DND-41 (cell line): ENCODE measurements around the gene STN1.

ENCODE experiments used
- ATAC-seq: fragments of 200-7000 bp; cut with Tn5 transposase; 3 replicates; pipeline ENCODE4 v1.9.1; 2021; ENCODE audit warnings: low read depth; ENCODE audit not compliant: insufficient read depth
- DNase-seq: peaks from one replicate; pipeline ENCODE4 v3.0.0-alpha.2; 2020
- H2AFZ ChIP-seq: 2 replicates; pipeline ENCODE4 v1.6.0; 2012; ENCODE audit warnings: low read depth, low read length
- H3K27ac ChIP-seq: 2 replicates; pipeline ENCODE4 v1.5.1; 2012; ENCODE audit warnings: low read length, inconsistent platforms
- H3K27me3 ChIP-seq: fragments of 200-600 bp; sonication (generic); 2 replicates; pipeline ENCODE4 v1.6.0; 2012; ENCODE audit warnings: low read length, mild to moderate bottlenecking, inconsistent platforms; ENCODE audit not compliant: insufficient read depth, poor library complexity
- H3K36me3 ChIP-seq: 2 replicates; pipeline ENCODE4 v1.5.1; 2012; ENCODE audit warnings: low read length, inconsistent platforms; ENCODE audit not compliant: insufficient read depth
- H3K4me1 ChIP-seq: 2 replicates; pipeline ENCODE4 v1.5.1; 2012; ENCODE audit warnings: mild to moderate bottlenecking, low read length; ENCODE audit not compliant: insufficient read depth
- H3K4me2 ChIP-seq: 2 replicates; pipeline ENCODE4 v1.6.0; 2012; ENCODE audit warnings: mild to moderate bottlenecking, moderate library complexity, low read length, inconsistent platforms; ENCODE audit not compliant: insufficient read depth
- H3K4me3 ChIP-seq, 2 experiments: fragments of 200-600 bp in 1 of 2; shearing (Covaris generic) in 1 of 2; 2 replicates each; pipeline ENCODE4 v1.5.1; 2012 to 2016; ENCODE audit warnings: inconsistent platforms in 2 of 2, low read length in 2 of 2, mild to moderate bottlenecking in 2 of 2, low read depth in 1 of 2, moderate library complexity in 1 of 2
- H3K79me2 ChIP-seq: 2 replicates; pipeline ENCODE4 v1.6.0; 2012; ENCODE audit warnings: low read length, inconsistent platforms; ENCODE audit not compliant: insufficient read depth
- H3K9ac ChIP-seq: 2 replicates; pipeline ENCODE4 v1.6.0; 2012; ENCODE audit warnings: low read depth, mild to moderate bottlenecking, inconsistent platforms, low read length, moderate library complexity
- H3K9me3 ChIP-seq: 2 replicates; pipeline ENCODE4 v1.5.1; 2012; ENCODE audit warnings: low read length, moderate library complexity, mild to moderate bottlenecking, inconsistent platforms; ENCODE audit not compliant: insufficient read depth, severe bottlenecking
- H4K20me1 ChIP-seq: 2 replicates; pipeline ENCODE4 v1.6.0; 2012; ENCODE audit warnings: low read length; ENCODE audit not compliant: insufficient read depth
- EZH2 ChIP-seq: IDR thresholded peaks from 3 replicates; pipeline ENCODE4 v1.6.1; 2012; ENCODE audit warnings: borderline replicate concordance, low read depth, mild to moderate bottlenecking, moderate library complexity, low read length, inconsistent platforms; ENCODE audit not compliant: severe bottlenecking
- TF ChIP-seq, protein P1 (sequence below): IDR thresholded peaks from 2 replicates; pipeline ENCODE4 v1.5.1; 2012; ENCODE audit warnings: borderline replicate concordance, low read length, moderate library complexity, mild to moderate bottlenecking; ENCODE audit not compliant: poor library complexity, severe bottlenecking; ENCODE audit errors: extremely low read depth

The STN1 gene

DNA sequence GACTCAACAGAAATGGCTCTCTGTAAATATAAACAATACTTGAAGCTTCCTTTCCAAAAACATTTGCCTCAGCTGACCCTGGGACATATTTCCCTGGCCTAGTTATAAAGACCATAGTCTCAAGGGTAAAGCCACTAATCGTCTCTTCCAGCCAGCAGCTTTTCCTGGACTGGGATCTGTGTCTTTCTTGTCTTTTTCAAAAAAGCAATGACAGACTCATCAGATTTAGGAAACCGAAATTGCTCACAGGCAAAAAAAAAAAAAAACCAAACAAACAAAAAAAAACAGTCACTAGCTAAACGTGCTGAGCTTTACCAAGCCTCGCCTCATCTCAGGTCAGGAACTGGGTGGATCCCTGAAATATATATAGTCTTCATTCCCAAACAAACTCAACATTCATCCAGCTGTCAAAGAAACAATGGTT, 23.5 kb downstream of the STN1 start:
- Histone ChIP-seq H3K27me3 (no peaks in the 10 kb centered on the region), H3K4me2 (no peak overlapping the region), H3K9ac (no peak overlapping the region), H2AFZ (no peak overlapping the region), H3K9me3 (no peaks in the 10 kb centered on the region), H3K79me2 (no peaks in the 10 kb centered on the region), H3K4me3 (no peak overlapping the region), H3K4me1 (no peaks in the 10 kb centered on the region), H3K27ac (no peak overlapping the region), H4K20me1 (no peaks in the 10 kb centered on the region), H3K36me3 (peaks cover 45% of the 10 kb centered on the region)
- DNase-seq (no peak), ATAC-seq (no peak)
- TF ChIP-seq, protein P1, sequence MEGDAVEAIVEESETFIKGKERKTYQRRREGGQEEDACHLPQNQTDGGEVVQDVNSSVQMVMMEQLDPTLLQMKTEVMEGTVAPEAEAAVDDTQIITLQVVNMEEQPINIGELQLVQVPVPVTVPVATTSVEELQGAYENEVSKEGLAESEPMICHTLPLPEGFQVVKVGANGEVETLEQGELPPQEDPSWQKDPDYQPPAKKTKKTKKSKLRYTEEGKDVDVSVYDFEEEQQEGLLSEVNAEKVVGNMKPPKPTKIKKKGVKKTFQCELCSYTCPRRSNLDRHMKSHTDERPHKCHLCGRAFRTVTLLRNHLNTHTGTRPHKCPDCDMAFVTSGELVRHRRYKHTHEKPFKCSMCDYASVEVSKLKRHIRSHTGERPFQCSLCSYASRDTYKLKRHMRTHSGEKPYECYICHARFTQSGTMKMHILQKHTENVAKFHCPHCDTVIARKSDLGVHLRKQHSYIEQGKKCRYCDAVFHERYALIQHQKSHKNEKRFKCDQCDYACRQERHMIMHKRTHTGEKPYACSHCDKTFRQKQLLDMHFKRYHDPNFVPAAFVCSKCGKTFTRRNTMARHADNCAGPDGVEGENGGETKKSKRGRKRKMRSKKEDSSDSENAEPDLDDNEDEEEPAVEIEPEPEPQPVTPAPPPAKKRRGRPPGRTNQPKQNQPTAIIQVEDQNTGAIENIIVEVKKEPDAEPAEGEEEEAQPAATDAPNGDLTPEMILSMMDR: no peak
- no peak for TF ChIP-seq EZH2

DNA sequence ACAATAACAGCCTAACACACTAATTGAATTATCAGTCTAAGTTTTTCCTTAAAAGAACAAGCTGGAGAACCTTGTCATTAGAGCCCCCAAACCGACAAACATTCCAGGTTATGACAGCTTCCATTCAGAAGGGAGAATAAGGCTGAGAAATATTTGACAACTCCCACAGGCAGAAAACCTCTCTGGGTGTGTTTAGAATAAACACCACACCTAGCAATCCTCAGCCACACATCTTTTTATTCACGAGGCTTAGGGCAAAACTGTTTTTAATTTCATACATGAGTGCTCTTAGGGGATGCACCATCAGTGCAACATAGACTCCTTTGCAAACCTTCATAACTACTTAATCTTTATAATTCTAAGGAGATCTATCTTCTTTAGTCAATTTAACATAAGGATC, 24.2 kb downstream of the STN1 start:
- no peak overlapping the region for H2AFZ ChIP-seq
- ATAC-seq (no peak), DNase-seq (no peak)
- H3K27me3 ChIP-seq: no peaks in the 10 kb centered on the region
- peaks cover 45% of the 10 kb centered on the region for H3K36me3 ChIP-seq
- no peak overlapping the region for H3K4me2 ChIP-seq
- no peak overlapping the region for H3K27ac ChIP-seq
- no peak overlapping the region for H3K9ac ChIP-seq
- no peaks in the 10 kb centered on the region for H3K4me1 ChIP-seq
- no peaks in the 10 kb centered on the region for H3K9me3 ChIP-seq
- H4K20me1 ChIP-seq: no peaks in the 10 kb centered on the region
- TF ChIP-seq, protein P1: no peak
- no peak for TF ChIP-seq EZH2
- H3K4me3 ChIP-seq: no peak overlapping the region
- no peaks in the 10 kb centered on the region for H3K79me2 ChIP-seq

DNA sequence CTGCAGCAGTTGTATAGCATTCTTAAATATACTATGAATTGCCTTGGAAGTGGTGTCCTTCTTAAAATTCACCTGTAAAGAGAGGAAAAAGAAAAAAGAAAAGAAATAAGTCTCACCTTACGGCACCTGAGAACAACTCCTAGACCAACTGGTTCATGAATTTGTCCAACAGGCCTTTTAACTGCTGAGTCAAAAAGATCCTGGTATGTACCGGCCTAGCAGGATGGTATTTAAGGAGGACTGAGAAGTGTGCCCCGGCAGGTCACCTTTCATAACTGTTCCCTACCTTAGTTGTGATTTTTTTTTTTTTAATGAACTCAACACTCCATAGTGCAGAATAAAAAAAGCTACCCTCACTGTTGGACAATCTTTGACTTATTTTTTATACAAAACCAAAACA, 25.8 kb downstream of the STN1 start:
- no peak overlapping the region for H3K4me2 ChIP-seq
- no peaks in the 10 kb centered on the region for H3K4me1 ChIP-seq
- H3K4me3 ChIP-seq: no peak overlapping the region
- H3K9me3 ChIP-seq: no peaks in the 10 kb centered on the region
- H3K27ac ChIP-seq: no peak overlapping the region
- H2AFZ ChIP-seq: no peak overlapping the region
- no peaks in the 10 kb centered on the region for H4K20me1 ChIP-seq
- no peaks in the 10 kb centered on the region for H3K27me3 ChIP-seq
- H3K36me3 ChIP-seq: peaks cover 40% of the 10 kb centered on the region
- H3K79me2 ChIP-seq: no peaks in the 10 kb centered on the region
- no peak overlapping the region for H3K9ac ChIP-seq
- no peak for TF ChIP-seq EZH2
- TF ChIP-seq, protein P1: no peak
- no peak for DNase-seq
- ATAC-seq: no peak

DNA sequence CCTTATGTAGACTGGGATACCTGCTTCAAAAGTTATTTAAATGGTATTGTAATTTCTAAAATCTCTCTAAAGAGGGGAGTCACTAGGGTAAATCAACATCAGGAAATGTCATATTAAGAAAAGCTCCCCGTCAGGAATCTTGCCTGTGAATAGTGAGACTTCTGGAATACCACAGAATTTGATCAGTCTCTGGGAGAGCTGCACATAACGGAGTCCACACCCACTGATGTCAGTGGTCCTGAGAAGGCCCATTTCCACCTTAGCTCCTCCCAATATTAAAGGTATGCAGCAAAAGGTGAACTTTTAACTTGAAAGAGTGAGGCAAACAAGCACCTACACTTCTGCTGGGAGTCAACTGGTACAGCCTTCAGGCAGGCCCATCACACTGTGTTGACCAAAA, 27.3 kb downstream of the STN1 start:
- Histone ChIP-seq H3K4me1 (no peaks in the 10 kb centered on the region), H3K36me3 (peaks cover 35% of the 10 kb centered on the region), H3K79me2 (no peaks in the 10 kb centered on the region), H3K27me3 (no peaks in the 10 kb centered on the region), H3K4me3 (no peak overlapping the region), H3K4me2 (no peak overlapping the region), H4K20me1 (no peaks in the 10 kb centered on the region), H3K9me3 (no peaks in the 10 kb centered on the region), H2AFZ (no peak overlapping the region), H3K9ac (no peak overlapping the region), H3K27ac (no peak overlapping the region)
- DNase-seq (no peak), ATAC-seq (no peak)
- TF ChIP-seq, protein P1: no peak
- TF ChIP-seq EZH2: no peak
